Lower lobe of right lung (tissue), 2 donors: ENCODE data around the gene PSMB5. TPM values are rescaled to one million over a fixed set of nuclear protein-coding genes. Genes with fewer than 3 reads are reported as not detected.

ENCODE experiments used
- ATAC-seq, 2 donors: fragments of 200-7000 bp; cut with Tn5 transposase; one replicate each; pipeline ENCODE4 v1.9.1; 2020 to 2022; ENCODE audit warnings: mild to moderate bottlenecking in 2 of 2, moderate library complexity in 2 of 2
- DNase-seq: peaks from one replicate; pipeline ENCODE4 v3.0.0-alpha.2; 2020
- H3K27ac ChIP-seq: fragments of 200-600 bp; one replicate; pipeline ENCODE4 v1.8.0; 2022
- H3K27me3 ChIP-seq: fragments of 200-600 bp; one replicate; pipeline ENCODE4 v1.8.0; 2022; ENCODE audit warnings: low read depth
- H3K36me3 ChIP-seq: fragments of 200-600 bp; one replicate; pipeline ENCODE4 v1.8.0; 2022; ENCODE audit warnings: mild to moderate bottlenecking
- H3K4me1 ChIP-seq: fragments of 200-600 bp; one replicate; pipeline ENCODE4 v1.8.0; 2022
- H3K4me3 ChIP-seq: fragments of 200-600 bp; one replicate; pipeline ENCODE4 v1.8.0; 2022; ENCODE audit warnings: mild to moderate bottlenecking
- H3K9me3 ChIP-seq: fragments of 200-600 bp; one replicate; pipeline ENCODE4 v1.8.0; 2022
- intact Hi-C: fragments of 100-400 bp; cut with DNase I; formaldehyde crosslinking; loops from one replicate; pipeline ENCODE4 v1.11.0; 2022
- total RNA-seq: library from RNA; stranded (reverse); fragmentation: NEBNext Ultra II Directional; extraction: Animal tissue kit (Norgen Biotek cat#: 25700); gene quantifications from one replicate; pipeline ENCODE4 v1.2.1, GENCODE V29; 2021
- TF ChIP-seq, protein P1 (sequence below): fragments of 200-600 bp; IDR thresholded peaks from one replicate; pipeline ENCODE4 v1.8.0; 2022; ENCODE audit warnings: antibody characterized with exemption, mild to moderate bottlenecking
- donor health status: DM: no; HTN: yes; CAD: no; lungs with severe emphysema.

The PSMB5 gene
- total RNA-seq, 1 donor from 2014 or later: 71.5 TPM

DNA sequence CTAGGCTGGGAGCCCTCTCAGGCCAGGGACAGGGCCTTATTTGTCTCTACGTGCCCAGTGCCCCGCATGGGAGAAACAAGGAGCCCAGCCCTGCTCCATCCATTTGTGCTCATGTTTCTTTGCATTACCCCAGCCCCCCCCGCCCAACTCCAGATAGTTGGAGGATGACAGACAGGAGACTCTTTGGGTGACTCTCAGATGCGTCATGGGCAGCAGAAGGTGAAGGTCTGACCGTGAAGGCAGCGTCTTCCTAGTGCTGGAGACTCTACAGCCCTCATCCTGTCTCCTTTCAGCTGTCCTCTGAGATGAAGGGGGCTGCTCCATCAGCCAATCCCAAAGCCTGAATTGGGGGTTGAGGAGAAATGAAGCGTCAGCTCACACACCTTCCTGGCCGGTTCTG is 7.0 kb upstream of the PSMB5 start:
- TF ChIP-seq, protein P1, sequence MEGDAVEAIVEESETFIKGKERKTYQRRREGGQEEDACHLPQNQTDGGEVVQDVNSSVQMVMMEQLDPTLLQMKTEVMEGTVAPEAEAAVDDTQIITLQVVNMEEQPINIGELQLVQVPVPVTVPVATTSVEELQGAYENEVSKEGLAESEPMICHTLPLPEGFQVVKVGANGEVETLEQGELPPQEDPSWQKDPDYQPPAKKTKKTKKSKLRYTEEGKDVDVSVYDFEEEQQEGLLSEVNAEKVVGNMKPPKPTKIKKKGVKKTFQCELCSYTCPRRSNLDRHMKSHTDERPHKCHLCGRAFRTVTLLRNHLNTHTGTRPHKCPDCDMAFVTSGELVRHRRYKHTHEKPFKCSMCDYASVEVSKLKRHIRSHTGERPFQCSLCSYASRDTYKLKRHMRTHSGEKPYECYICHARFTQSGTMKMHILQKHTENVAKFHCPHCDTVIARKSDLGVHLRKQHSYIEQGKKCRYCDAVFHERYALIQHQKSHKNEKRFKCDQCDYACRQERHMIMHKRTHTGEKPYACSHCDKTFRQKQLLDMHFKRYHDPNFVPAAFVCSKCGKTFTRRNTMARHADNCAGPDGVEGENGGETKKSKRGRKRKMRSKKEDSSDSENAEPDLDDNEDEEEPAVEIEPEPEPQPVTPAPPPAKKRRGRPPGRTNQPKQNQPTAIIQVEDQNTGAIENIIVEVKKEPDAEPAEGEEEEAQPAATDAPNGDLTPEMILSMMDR: no peak
- DNase-seq: no peak
- H3K27me3 ChIP-seq: no peaks in the 10 kb centered on the region
- ATAC-seq: no peak
- H3K9me3 ChIP-seq: no peaks in the 10 kb centered on the region
- intact Hi-C loops: no loop called here
- H3K4me3 ChIP-seq: no peak overlapping the region
- H3K36me3 ChIP-seq: no peaks in the 10 kb centered on the region
- H3K4me1 ChIP-seq: peaks cover 11% of the 10 kb centered on the region
- H3K27ac ChIP-seq: no peak overlapping the region

DNA sequence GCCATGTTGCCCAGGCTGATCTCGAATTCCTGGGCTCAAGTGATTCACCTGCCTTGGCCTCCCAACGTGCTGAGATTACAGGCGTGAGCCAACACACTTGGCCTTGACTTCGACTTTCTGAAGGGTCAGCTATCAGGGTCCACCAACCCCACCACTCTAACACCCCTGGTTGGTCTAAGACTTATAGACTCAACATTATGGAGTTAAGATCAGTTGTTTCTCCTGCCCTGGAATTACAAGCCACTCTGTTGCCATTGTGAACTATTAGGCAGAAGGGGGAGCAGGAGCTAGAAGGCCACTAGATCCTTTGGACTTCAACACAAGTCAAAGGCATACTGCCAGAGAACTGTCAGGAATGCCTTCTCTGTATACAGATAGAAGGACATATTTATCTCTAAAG is 5.4 kb upstream of the PSMB5 start:
- no peaks in the 10 kb centered on the region for H3K36me3 ChIP-seq
- H3K27me3 ChIP-seq: no peaks in the 10 kb centered on the region
- TF ChIP-seq, protein P1: no peak
- intact Hi-C loops: no loop called here
- no peaks in the 10 kb centered on the region for H3K9me3 ChIP-seq
- no peak for DNase-seq
- H3K27ac ChIP-seq: no peak overlapping the region
- ATAC-seq: no peak
- no peak overlapping the region for H3K4me3 ChIP-seq
- H3K4me1 ChIP-seq: peaks cover 6% of the 10 kb centered on the region

DNA sequence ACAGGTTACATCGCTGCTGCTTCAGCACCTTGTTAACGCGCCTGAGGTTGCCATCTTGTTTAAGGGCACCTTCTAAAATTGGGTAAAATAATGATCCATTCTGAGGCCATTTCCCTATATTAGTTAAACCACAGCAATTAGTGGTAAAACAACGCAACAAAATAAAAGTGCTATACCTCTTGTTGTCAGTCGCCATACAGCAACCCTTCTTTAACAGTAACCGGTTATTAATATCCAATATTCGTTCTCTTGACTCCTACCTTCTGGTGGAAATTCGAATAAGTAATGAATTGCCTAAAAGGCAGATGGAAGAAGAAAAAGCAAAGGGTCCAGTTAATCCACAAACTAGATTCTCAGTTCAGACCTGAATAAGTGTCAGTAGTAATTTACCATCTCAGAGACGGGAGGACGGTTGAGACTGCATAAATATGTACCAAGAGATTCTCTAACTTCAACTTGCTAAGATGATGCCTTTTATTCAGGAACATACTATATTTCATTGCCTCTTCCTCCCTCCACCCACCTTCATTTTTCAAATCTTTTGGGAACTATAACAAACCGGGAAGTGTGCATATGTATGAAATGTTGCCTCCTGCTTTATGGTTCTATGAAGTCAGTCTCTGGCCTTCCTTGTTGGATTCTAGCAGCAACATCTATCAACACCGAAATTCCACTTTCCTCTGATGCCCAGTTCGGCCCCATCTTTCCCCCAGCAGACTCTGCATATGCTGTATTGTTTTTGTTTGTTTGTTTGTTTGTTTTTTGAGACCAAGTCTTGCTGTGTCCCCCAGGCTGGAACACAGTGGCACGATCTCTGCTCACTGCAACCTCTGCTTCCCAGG is 824 bp upstream of the PSMB5 start:
- no peak for DNase-seq
- H3K4me3 ChIP-seq: peak overlapping the region; percentile 89
- peaks cover 20% of the 10 kb centered on the region for H3K4me1 ChIP-seq
- intact Hi-C loops: no loop called here
- no peak for ATAC-seq
- H3K9me3 ChIP-seq: no peaks in the 10 kb centered on the region
- peaks cover 29% of the 10 kb centered on the region for H3K36me3 ChIP-seq
- no peaks in the 10 kb centered on the region for H3K27me3 ChIP-seq
- TF ChIP-seq, protein P1: no peak
- H3K27ac ChIP-seq: peak overlapping the region; percentile 94

DNA sequence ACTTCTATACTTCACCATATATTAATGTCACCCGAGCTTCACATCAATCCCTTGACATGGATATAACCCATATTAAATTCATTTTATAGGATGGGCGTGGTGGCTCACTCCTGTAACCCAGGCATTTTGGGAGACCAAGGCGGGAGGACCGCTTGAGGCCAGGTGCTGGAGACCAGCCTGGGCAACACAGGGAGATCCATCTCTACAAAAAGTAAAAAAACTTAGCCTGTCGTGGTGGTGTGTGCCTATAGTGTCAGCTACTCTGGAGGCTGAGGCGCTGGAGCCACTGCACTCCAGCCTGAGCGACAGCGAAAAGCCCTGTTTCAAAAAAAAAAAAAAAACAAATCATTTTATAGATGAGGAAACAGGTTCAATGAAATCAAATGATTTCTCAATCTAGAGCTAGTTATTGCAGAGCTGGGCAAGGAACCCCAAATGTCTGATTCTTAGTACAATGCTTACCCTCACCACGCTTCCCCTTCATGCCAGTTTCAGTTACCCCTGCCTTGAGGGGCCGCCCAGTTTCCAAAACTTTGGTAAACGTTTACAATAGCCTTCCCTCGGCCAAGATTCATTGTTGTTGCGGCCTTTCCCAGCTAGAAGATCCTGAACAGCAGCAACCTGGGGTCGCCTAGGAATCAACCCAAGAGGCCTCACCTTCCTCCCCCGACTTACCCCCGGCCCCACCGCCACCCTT is 751 bp downstream of the PSMB5 start:
- Histone ChIP-seq H3K4me1 (peaks cover 20% of the 10 kb centered on the region), H3K36me3 (peaks cover 44% of the 10 kb centered on the region), H3K9me3 (no peaks in the 10 kb centered on the region), H3K27ac (peak overlapping the region; percentile 94), H3K4me3 (peak overlapping the region; percentile 89), H3K27me3 (no peaks in the 10 kb centered on the region)
- DNase-seq (no peak), ATAC-seq (peak in 1 of 2 donors; percentile 1)
- intact Hi-C loops: no loop called here
- TF ChIP-seq, protein P1: no peak

DNA sequence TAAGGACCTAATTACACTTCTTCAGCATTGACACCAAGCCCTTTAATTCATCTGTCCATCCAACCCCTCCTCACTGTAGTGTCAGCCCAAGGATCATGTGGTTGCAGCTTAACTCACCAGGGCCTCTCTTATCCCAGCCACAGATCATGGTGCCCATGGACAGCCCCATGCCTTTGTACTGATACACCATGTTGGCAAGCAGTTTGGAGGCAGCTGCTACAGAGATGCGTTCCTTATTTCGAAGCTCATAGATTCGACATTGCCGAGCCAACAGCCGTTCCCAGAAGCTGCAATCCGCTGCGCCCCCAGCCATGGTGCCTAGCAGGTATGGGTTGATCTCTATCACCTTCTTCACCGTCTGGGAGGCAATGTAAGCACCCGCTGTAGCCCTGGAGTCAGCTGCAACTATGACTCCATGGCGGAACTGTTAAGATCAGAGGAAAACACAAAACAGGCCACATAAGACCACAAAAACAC is 1.4 kb downstream of the PSMB5 start:
- ATAC-seq (no peak), DNase-seq (no peak)
- TF ChIP-seq, protein P1: no peak
- intact Hi-C loops: no loop called here
- Histone ChIP-seq H3K27ac (no peak overlapping the region), H3K27me3 (no peaks in the 10 kb centered on the region), H3K4me1 (peaks cover 23% of the 10 kb centered on the region), H3K4me3 (peak overlapping the region; percentile 89), H3K9me3 (no peaks in the 10 kb centered on the region), H3K36me3 (peaks cover 50% of the 10 kb centered on the region)
